ENCODE results near the gene PIGB. TPM values are rescaled to one million over a fixed set of nuclear protein-coding genes. Genes with fewer than 3 reads are reported as not detected.

The PIGB gene
- total RNA-seq, 1 experiment from 2014 or later, result 15.1 TPM

DNA sequence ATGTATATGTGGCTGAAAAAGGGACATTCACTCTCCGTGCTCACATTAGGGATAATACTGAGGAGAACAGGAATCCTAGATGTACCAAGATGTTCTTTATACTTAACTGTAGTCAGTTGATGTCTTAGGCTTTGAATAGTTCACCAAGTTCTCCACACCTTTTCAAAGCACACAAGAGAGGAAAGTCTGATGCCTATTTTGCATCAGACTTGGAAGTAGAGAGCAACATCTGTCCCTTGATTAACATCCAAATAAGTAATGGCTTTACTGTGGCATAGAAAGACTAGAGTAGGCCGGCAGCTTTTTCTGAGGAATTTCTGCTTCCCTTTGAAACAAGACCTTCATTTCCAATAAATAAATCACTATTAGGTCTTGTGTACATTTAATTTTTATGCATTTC is 34.0 kb downstream of the PIGB start:
- no peak for TF ChIP-seq SP1 (IDR thresholded peaks at IDR 0.05; ENCODE audit: low read depth)
- RAD21 ChIA-PET (ENCODE audit: low non-redundant PET in 1 of 2, low total read pairs in 2 of 2, uncharacterized antibody in 2 of 2, unreplicated experiment in 2 of 2), result no interaction called here
- Histone ChIP-seq H3K79me2 (ENCODE audit: insufficient read depth, low read length) (no peaks in the 10 kb centered on the region), H4K20me1 (ENCODE audit: insufficient read depth) (no peaks in the 10 kb centered on the region), H3K27ac (ENCODE audit: low read depth, low read length) (no peak overlapping the region), H3K9me3 (ENCODE audit: control insufficient read depth in 1 of 2, insufficient read depth in 1 of 2, low read depth in 1 of 2, low read length in 2 of 2) (no peaks in the 10 kb centered on the region), H2AFZ (ENCODE audit: low read depth, low read length, poor library complexity, severe bottlenecking) (no peak overlapping the region), H3K9ac (ENCODE audit: low read length) (no peak overlapping the region), H3K27me3 (ENCODE audit: insufficient read depth, low read length) (no peaks in the 10 kb centered on the region), H3K4me1 (ENCODE audit: control insufficient read depth in 1 of 2, insufficient read depth in 2 of 2, low read length in 2 of 2) (no peaks in the 10 kb centered on the region), H3K4me3 (replicated peaks in 1 of 2; ENCODE audit: low read depth in 1 of 2, low read length in 2 of 2) (no peak overlapping the region), H3K9me2 (ENCODE audit: insufficient read depth) (no peaks in the 10 kb centered on the region), H3K4me2 (ENCODE audit: low read length) (no peak overlapping the region), H3K36me3 (ENCODE audit: control insufficient read depth in 1 of 2, insufficient read depth in 2 of 2, low read length in 2 of 2) (no peaks in the 10 kb centered on the region)
- no peak for DNase-seq (ENCODE audit: low read depth, low spot score)
- no TSS peak for BruUV-seq (replicated peaks)
- no peak for ATAC-seq
- POLR2A ChIA-PET, result no interaction called here
- CTCF ChIA-PET, result no interaction called here
- intact Hi-C loops (cut with micrococcal nuclease), result no loop called here

DNA sequence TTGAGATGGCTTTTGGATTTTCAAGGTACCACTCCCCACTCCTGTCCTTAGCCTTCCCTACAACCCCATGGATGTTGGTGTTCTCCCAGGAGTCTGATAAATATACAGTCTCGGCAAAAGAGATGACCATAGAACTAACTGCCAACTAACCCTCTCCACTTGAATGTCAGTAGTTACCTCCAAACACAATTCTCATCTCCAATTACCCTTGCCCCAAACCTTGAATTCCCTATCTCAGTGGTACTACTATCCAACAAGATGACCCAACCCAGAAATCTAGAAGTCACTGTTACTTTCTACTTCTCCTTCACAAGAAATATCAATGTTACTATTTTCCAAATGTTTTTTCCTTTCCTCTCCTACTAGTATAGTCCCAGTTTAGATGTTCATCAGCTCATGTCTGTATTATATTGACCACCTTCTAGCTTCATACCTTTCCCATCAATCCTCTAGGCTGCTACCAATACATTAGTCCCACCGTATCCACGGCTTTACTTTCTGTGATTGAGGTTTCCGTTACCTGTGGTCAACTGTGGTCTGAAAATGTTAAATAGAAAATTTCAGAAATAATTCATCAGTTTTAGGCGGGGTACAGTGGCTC is 38.1 kb downstream of the PIGB start:
- Histone ChIP-seq H3K9ac (ENCODE audit: low read length) (no peak overlapping the region), H3K9me2 (ENCODE audit: insufficient read depth) (no peaks in the 10 kb centered on the region), H3K79me2 (ENCODE audit: insufficient read depth, low read length) (no peaks in the 10 kb centered on the region), H4K20me1 (ENCODE audit: insufficient read depth) (no peaks in the 10 kb centered on the region), H3K36me3 (ENCODE audit: control insufficient read depth in 1 of 2, insufficient read depth in 2 of 2, low read length in 2 of 2) (no peaks in the 10 kb centered on the region), H3K27ac (ENCODE audit: low read depth, low read length) (no peak overlapping the region), H3K4me3 (replicated peaks in 1 of 2; ENCODE audit: low read depth in 1 of 2, low read length in 2 of 2) (no peak overlapping the region), H3K9me3 (ENCODE audit: control insufficient read depth in 1 of 2, insufficient read depth in 1 of 2, low read depth in 1 of 2, low read length in 2 of 2) (no peaks in the 10 kb centered on the region), H3K4me1 (ENCODE audit: control insufficient read depth in 1 of 2, insufficient read depth in 2 of 2, low read length in 2 of 2) (no peaks in the 10 kb centered on the region), H3K4me2 (ENCODE audit: low read length) (no peak overlapping the region), H3K27me3 (ENCODE audit: insufficient read depth, low read length) (no peaks in the 10 kb centered on the region), H2AFZ (ENCODE audit: low read depth, low read length, poor library complexity, severe bottlenecking) (no peak overlapping the region)
- intact Hi-C loops (cut with micrococcal nuclease), result no loop called here
- TF ChIP-seq EGR1 (IDR thresholded peaks at IDR 0.05; ENCODE audit: low read depth) (no peak), ELF1 (IDR thresholded peaks at IDR 0.05; ENCODE audit: borderline replicate concordance, low read depth) (no peak), SP1 (IDR thresholded peaks at IDR 0.05; ENCODE audit: low read depth) (no peak), POLR2AphosphoS5 (IDR thresholded peaks at IDR 0.05; ENCODE audit: low read depth, low read length) (no peak), RAD21 (IDR thresholded peaks at IDR 0.05; ENCODE audit: low read depth) (no peak), ZFX (IDR thresholded peaks at IDR 0.05) (no peak)
- TF ChIP-seq, protein P1, sequence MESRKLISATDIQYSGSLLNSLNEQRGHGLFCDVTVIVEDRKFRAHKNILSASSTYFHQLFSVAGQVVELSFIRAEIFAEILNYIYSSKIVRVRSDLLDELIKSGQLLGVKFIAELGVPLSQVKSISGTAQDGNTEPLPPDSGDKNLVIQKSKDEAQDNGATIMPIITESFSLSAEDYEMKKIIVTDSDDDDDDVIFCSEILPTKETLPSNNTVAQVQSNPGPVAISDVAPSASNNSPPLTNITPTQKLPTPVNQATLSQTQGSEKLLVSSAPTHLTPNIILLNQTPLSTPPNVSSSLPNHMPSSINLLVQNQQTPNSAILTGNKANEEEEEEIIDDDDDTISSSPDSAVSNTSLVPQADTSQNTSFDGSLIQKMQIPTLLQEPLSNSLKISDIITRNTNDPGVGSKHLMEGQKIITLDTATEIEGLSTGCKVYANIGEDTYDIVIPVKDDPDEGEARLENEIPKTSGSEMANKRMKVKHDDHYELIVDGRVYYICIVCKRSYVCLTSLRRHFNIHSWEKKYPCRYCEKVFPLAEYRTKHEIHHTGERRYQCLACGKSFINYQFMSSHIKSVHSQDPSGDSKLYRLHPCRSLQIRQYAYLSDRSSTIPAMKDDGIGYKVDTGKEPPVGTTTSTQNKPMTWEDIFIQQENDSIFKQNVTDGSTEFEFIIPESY (IDR thresholded peaks at IDR 0.05; ENCODE audit: extremely low read depth, insufficient replicate concordance, low read length), result no peak
- TF ChIP-seq, protein P2, sequence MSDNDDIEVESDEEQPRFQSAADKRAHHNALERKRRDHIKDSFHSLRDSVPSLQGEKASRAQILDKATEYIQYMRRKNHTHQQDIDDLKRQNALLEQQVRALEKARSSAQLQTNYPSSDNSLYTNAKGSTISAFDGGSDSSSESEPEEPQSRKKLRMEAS (IDR thresholded peaks at IDR 0.05), result no peak
- ATAC-seq (no peak), DNase-seq (ENCODE audit: low read depth, low spot score) (no peak)
- POLR2A ChIA-PET, result no interaction called here
- RAD21 ChIA-PET (ENCODE audit: low non-redundant PET in 1 of 2, low total read pairs in 2 of 2, uncharacterized antibody in 2 of 2, unreplicated experiment in 2 of 2), result no interaction called here
- BruUV-seq (replicated peaks), result no TSS peak
- CTCF ChIA-PET, result no interaction called here

Measured in HCT116 (cell line).